ENCODE data around the gene RNF121. TPM values are rescaled to one million over a fixed set of nuclear protein-coding genes. Genes with fewer than 3 reads are reported as not detected.

Gene RNF121
- total RNA-seq, 1 donor: 32.2 TPM

- peak; percentile 68 for DNase-seq (ENCODE audit: insufficient read length, low spot score, missing footprints)
- TF ChIP-seq, protein P1, sequence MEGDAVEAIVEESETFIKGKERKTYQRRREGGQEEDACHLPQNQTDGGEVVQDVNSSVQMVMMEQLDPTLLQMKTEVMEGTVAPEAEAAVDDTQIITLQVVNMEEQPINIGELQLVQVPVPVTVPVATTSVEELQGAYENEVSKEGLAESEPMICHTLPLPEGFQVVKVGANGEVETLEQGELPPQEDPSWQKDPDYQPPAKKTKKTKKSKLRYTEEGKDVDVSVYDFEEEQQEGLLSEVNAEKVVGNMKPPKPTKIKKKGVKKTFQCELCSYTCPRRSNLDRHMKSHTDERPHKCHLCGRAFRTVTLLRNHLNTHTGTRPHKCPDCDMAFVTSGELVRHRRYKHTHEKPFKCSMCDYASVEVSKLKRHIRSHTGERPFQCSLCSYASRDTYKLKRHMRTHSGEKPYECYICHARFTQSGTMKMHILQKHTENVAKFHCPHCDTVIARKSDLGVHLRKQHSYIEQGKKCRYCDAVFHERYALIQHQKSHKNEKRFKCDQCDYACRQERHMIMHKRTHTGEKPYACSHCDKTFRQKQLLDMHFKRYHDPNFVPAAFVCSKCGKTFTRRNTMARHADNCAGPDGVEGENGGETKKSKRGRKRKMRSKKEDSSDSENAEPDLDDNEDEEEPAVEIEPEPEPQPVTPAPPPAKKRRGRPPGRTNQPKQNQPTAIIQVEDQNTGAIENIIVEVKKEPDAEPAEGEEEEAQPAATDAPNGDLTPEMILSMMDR (IDR thresholded peaks at IDR 0.05; ENCODE audit: extremely low read depth, low read depth, low read length): no peak
Observed at GRCh38 chr11:72013765-72014711, 85.2 kb downstream of the RNF121 start.

GRCh38 chr11:72014761-72015320, 86.0 kb downstream of the RNF121 start:
- Histone ChIP-seq H3K36me3 (ENCODE audit: insufficient read depth, low read length) (peaks cover 97% of the 10 kb centered on the region), H2AFZ (ENCODE audit: low read length) (no peak overlapping the region), H3K79me2 (ENCODE audit: insufficient read depth, low read length) (peaks cover 23% of the 10 kb centered on the region), H3K27me3 (ENCODE audit: insufficient read depth, low read length) (no peaks in the 10 kb centered on the region), H3K4me2 (ENCODE audit: insufficient read depth, low read length) (no peak overlapping the region), H3K4me1 (ENCODE audit: insufficient read depth, low read length) (no peaks in the 10 kb centered on the region), H3K9me3 (ENCODE audit: low read depth, low read length) (no peaks in the 10 kb centered on the region), H3K27ac (ENCODE audit: low read depth, low read length) (no peak overlapping the region), H3K4me3 (ENCODE audit: insufficient read depth, low read length) (no peak overlapping the region), H4K20me1 (ENCODE audit: insufficient read depth, low read length) (peaks cover 45% of the 10 kb centered on the region)
- peak; percentile 34 for DNase-seq (ENCODE audit: insufficient read length, low spot score, missing footprints)
- TF ChIP-seq, protein P1 (IDR thresholded peaks at IDR 0.05; ENCODE audit: extremely low read depth, low read depth, low read length): no peak

More at GRCh38 chr11:72013765-72014711, 85.2 kb downstream of the RNF121 start:
- H2AFZ ChIP-seq (ENCODE audit: low read length): no peak overlapping the region
- H4K20me1 ChIP-seq (ENCODE audit: insufficient read depth, low read length): peaks cover 49% of the 10 kb centered on the region
- H3K4me1 ChIP-seq (ENCODE audit: insufficient read depth, low read length): no peaks in the 10 kb centered on the region
- H3K4me3 ChIP-seq (ENCODE audit: insufficient read depth, low read length): no peak overlapping the region
- no peak overlapping the region for H3K27ac ChIP-seq (ENCODE audit: low read depth, low read length)
- peaks cover 96% of the 10 kb centered on the region for H3K36me3 ChIP-seq (ENCODE audit: insufficient read depth, low read length)
- no peaks in the 10 kb centered on the region for H3K9me3 ChIP-seq (ENCODE audit: low read depth, low read length)
- no peaks in the 10 kb centered on the region for H3K27me3 ChIP-seq (ENCODE audit: insufficient read depth, low read length)
- no peak overlapping the region for H3K4me2 ChIP-seq (ENCODE audit: insufficient read depth, low read length)
- peaks cover 21% of the 10 kb centered on the region for H3K79me2 ChIP-seq (ENCODE audit: insufficient read depth, low read length)

GRCh38 chr11:72015511-72016061, 86.7 kb downstream of the RNF121 start:
- no peaks in the 10 kb centered on the region for H3K27me3 ChIP-seq (ENCODE audit: insufficient read depth, low read length)
- DNase-seq (ENCODE audit: insufficient read length, low spot score, missing footprints): peak; percentile 38

More at GRCh38 chr11:72015511-72016061, 86.7 kb downstream of the RNF121 start:
- Histone ChIP-seq H3K4me2 (ENCODE audit: insufficient read depth, low read length) (no peak overlapping the region), H3K36me3 (ENCODE audit: insufficient read depth, low read length) (peaks cover 96% of the 10 kb centered on the region), H2AFZ (ENCODE audit: low read length) (no peak overlapping the region), H3K27ac (ENCODE audit: low read depth, low read length) (no peak overlapping the region), H3K79me2 (ENCODE audit: insufficient read depth, low read length) (peaks cover 21% of the 10 kb centered on the region), H3K4me1 (ENCODE audit: insufficient read depth, low read length) (no peaks in the 10 kb centered on the region), H3K4me3 (ENCODE audit: insufficient read depth, low read length) (no peak overlapping the region), H3K9me3 (ENCODE audit: low read depth, low read length) (no peaks in the 10 kb centered on the region), H4K20me1 (ENCODE audit: insufficient read depth, low read length) (peaks cover 43% of the 10 kb centered on the region)
- TF ChIP-seq, protein P1 (IDR thresholded peaks at IDR 0.05; ENCODE audit: extremely low read depth, low read depth, low read length): peak; percentile 47
